M059J (cell line): Measurements from ENCODE around the gene PFN3. TPM values are rescaled to one million over a fixed set of nuclear protein-coding genes. Genes with fewer than 3 reads are reported as not detected.

Experiments used
- DNase-seq: peaks from one replicate; pipeline ENCODE4 v3.0.0-alpha.2; 2012; ENCODE audit warnings: low read depth
- total RNA-seq: library from RNA; depleted of rRNA; stranded (reverse); fragments of >200 nt; shearing (Covaris generic); gene quantifications from 2 replicates; pipeline ENCODE4 v1.2.3, GENCODE V29; 2014; rRNA removed

The PFN3 gene
- total RNA-seq: not detected in 2 replicates

GRCh38 chr5:177399997-177400868 lies at the start of gene PFN3:
PFN3 (minus strand) TSS chr5:177400661; CDS start chr5:177400576, 85 bp downstream.
- no peak for DNase-seq

- DNase-seq: no peak
Measured at GRCh38 chr5:177449140-177450061, 48.9 kb upstream of the PFN3 start.

DNA sequence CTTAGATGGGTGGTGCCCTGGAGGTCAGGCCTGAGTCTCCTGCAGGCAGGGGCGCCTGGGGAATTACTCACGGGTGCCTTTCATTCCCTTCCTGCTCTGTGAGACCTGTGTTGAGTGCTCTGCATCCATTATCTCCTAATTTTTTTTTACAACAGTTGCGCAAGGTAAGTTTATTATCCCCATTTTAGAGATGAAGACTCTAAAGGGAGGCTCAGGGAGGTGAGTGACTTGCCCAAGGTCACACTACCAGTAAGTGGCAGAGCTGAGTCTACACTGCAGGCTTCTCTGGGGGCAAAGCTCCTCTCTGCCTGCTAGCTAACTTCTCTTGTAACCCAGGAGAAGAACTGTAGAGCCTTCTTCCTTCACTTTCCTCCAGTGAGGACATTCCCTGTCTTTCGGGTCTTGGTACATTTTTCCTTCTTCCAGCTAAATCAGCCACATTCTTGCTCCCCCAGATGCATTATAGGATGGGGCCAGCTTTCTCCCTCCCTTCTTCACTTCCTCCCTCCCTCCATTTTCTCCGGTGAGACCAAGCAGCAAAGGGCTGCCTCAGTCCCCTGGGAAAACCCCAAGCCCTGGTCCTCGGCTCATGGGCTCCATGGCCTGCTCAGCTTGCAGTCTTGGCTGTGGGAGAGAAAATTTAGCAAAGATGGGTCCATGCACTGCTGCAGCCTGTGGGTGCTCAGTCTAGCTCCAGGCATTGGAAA lies 47.9 kb upstream of the PFN3 start:
- no peak for DNase-seq

GRCh38 chr5:177447611-177448243 lies 47.3 kb upstream of the PFN3 start:
- peak; percentile 99 for DNase-seq

DNA sequence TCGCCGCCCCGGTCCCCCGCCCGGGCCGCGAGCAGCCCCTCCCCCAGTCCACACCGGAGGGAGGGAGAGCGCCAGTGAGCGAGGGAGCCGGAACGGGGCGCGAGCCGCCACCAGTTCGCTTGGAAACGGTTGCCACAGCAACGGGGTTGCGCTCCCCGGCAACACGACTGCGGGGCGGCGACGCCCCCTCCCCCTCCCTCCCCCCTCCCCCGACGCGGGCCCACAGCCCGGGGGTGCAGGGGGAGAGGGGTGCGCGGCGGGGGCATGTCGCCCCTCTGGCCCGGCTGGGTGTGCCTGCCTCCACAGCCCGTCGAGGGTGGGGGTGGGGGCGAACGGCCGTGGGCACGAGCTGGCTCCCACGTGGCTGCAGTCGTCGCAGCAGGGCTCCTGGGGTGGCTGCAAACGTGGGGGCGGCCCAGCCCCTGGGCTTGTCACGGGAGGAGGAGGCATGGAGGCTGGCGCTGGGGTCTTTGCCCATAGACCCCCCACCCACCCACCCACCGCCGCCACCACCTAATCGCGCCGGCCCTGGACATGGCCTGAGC lies 46.7 kb upstream of the PFN3 start:
- peak; percentile 78 for DNase-seq

DNA sequence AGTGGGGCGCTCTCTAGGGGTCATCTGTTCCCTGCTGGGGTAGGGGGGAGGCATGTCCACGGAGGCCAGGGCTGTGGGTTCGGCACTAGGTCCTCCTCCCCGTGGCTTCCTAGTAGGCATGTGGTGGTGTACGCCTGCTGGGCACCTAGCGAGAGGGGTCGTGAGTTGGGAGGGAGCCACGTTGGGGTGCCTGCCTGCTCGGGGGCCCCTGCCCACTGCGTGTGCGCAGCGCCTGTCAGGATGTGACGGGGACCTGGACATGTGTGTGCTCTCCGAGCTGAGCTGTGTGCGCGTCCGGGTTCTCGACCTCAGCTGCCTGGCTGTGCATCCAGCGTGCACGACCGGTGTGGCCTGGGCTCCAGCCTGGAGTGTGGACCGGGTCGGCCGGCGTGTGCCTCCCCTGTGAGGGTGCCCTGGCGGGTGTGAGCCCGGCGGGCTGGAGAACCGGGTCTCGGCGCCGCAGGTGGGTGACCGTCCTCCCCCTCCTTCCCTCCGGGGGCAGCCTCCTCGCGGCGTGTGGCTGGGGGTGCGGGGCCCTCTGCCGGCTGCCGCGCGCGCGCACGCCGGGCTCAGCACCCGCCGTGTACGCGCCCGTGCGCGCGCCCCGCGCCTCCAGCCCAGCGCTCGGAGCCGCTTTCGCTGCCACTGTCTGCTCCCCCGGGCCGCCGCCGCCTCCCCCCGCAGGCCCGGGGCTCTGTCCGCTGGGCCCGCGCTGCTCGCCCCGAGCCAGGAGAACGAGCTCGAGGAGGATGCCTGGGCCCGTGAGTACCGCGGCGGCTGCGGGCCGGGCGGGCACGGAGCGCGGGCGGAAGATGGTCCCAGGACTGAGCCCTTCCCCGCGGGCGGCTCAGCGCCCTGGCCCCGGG lies 46.0 kb upstream of the PFN3 start, which contains the start of gene PRR7:
Gene PRR7, plus strand, starts transcription at position 615 of the 866 bp plus-strand sequence. CDS start 8,254 bp downstream, outside the sequence.
- DNase-seq: peak; percentile 63

DNA sequence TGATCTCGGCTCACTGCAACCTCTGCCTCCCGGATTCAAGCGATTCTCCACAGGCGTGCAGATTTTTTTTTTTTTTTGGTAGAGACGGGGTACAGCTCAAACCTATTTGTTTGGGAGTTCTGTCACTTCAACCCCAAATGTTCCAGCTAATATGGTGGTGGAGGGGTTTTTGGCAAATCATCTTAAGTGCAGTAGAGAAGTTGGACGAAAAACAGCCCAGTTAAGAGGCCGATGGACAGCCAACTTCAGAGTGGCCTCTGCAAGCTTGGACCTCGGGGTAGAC lies 45.4 kb upstream of the PFN3 start:
- DNase-seq: no peak

DNA sequence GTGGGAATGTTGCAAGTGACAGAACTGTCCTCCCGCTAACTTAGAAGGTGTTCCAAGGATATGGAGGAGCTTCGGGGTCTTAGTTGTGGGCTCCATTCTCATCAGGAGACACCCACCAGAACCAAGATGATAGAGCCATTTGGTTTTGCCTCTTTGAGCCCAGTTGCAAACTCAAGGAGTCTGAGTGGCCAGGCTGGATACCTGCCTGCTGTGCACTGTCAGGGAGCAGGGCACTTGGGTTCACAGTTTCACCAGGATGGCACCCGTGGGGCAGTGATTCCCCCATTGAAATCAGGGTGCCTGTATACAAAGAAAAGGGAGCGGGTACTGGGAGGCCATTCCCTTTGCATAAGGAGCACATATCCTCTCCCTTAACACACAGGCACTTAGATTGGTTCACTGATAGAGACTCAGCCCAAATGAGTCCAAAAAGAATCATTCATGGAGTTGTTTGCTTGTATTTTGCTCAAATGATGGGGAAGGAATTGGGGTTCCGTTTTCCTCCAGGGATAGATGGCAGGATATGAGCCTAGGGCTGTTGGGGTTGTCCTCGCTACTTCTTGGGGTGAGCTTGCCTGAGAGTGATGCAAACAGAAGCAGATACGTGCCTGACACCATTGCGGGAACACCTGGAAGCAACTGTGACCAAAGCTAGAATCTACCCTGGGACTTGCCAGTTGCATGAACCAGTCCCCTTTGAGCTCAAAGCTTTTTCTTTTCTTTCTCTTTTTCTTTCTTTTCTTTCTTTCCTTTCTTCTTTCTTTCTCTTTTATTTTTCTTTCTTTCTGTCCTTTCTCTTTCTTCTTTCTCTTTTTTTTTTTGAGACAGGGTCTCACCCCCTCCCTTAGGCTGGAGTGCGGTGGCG lies 44.8 kb upstream of the PFN3 start:
- no peak for DNase-seq

DNA sequence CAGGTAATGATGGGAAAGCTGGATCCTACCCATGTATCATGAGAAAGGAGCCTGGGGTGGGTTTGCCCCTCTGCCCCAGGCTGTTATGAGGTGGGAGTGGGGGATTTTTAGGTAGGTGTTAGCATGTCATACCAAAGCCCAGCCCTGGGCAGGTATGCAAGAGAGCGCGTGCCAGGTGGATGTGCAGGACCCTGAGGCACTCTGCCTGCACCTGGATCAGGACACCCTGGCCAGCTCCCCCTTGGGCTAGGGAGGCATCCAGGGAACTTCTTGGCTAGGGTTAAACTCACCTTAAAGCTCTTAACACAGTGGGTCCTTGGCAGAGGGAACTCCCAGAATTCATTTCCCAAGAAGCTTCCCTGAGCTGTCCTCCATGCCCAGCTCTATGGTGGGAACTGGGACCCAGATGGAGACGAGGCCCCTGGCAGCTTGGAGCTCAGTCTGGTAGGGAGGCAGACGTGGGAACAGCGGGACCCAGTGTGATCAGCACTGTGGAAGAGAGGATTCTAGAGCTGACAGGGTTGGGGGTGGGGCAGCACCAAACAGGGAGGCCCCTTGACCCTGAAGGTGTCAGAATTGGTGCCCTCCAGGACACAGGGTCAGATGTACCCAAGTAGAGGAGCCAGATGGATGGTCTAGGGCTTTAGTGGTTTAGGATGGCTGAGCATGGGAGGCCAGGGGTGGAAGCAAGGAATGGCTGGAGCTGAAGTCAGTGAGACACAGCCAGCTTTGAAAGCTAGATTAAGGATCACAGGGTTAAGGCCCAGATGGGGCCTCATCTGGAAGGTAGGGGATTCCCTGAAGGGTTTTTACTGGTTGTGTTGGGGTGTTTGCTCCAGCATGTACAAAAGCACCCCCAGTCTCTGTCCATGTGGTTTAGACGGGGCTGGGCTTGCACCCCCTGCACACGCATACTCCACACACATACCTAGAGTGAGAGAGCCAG lies 43.9 kb upstream of the PFN3 start:
- no peak for DNase-seq

DNA sequence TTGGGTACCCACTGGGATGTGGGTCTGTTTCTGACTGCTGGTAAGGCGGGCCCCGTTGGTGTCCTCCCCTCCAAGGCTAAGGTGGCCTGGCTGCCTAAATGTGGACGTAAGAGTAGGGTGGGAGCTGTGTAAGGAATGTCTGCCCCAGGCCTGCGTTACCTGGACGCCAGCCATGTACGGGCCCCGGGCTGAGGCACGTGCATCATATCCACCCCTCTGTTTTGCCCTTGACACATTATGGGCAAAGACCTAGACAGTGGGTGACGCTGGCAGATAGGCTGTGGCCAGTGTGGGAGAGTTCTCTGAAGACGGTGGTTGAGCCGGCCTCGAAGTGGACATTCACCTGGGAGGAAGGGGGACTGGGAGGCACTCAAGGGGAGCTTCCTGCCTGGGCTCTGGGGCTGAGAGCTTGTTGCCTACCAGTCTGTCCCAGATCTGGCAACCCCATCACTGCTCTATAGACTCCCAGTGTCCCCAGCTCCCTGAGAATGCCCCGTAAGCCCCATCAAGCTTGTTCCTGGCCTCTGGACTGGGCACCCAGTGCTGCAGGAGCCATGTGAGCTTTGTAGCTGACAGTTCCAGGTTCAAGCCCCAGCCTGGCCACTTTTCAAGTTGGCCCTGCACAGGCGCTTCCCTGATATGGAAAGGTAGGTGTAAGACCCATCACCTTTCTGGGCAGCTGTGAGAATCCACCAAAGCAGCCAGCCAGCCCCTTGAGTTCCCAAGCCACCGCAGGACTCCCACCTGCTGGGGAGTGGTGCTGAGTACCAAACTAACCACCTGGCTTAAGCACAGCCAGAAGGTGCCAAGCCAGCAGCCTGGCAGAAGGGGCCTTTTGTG lies 42.9 kb upstream of the PFN3 start:
- no peak for DNase-seq

- no peak for DNase-seq
Measured at GRCh38 chr5:177442066-177442826, 41.8 kb upstream of the PFN3 start.

DNA sequence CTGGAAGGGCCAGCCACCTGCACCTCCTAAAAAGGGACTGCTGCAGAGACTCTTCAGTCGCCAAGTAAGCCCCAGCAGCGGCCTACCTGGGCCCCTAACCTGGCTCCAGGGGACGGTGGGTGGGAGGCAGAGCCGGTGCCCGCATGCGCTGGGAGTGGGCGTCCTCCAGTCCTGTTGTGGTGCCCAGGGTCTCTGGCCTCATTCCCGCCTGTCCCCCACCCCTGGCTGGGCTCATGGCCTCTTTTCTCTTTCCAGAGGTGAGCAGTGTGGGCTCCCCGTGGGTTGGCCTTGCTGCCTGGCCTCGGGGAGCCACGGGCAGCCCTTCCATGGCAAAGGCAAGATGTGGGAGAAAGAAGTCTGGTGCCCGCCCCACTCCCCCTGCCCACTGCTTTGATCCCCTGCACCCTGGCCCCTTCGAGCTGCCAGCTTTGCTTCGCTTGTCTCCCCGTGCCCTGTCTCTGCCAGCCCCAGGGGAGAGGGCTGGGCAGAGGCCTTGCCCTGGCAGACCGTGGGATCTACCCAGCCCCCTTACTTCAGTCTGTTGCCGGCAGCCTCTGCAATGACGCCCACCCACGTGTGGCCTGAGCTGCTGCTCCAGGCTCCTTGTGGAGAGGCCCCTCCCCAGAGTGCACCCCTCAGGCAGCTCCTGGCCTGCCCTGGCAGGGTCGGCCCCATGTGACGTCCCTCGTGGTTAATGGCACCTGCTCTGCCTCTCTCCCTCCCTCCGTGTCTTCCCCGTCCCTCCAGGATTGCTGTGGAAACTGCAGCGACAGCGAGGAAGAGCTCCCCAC lies 40.7 kb upstream of the PFN3 start:
- no peak for DNase-seq

GRCh38 chr5:177440211-177440989 lies 39.9 kb upstream of the PFN3 start:
- DNase-seq: no peak

- DNase-seq: no peak
Measured at GRCh38 chr5:177439518-177440053, 39.1 kb upstream of the PFN3 start.
